ENCODE measurements around the gene SHLD1. TPM values are rescaled to one million over a fixed set of nuclear protein-coding genes. Genes with fewer than 3 reads are reported as not detected.

Gene SHLD1
- total RNA-seq, 2 donors from 2014 or later = 4.0 to 6.6 TPM

GRCh38 chr20:5835871-5836270 is 85.7 kb downstream of the SHLD1 start:
- WGBS, 2 experiments (ENCODE audit: insufficient coverage in 1 of 2, insufficient read length in 1 of 2) = 95 to 100% methylated on average over 2 to 4 of the region's 4 CpGs
- no peak overlapping the region for H3K4me3 Mint-ChIP-seq
- TF ChIP-seq, protein P1, sequence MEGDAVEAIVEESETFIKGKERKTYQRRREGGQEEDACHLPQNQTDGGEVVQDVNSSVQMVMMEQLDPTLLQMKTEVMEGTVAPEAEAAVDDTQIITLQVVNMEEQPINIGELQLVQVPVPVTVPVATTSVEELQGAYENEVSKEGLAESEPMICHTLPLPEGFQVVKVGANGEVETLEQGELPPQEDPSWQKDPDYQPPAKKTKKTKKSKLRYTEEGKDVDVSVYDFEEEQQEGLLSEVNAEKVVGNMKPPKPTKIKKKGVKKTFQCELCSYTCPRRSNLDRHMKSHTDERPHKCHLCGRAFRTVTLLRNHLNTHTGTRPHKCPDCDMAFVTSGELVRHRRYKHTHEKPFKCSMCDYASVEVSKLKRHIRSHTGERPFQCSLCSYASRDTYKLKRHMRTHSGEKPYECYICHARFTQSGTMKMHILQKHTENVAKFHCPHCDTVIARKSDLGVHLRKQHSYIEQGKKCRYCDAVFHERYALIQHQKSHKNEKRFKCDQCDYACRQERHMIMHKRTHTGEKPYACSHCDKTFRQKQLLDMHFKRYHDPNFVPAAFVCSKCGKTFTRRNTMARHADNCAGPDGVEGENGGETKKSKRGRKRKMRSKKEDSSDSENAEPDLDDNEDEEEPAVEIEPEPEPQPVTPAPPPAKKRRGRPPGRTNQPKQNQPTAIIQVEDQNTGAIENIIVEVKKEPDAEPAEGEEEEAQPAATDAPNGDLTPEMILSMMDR (conservative IDR thresholded peaks at IDR 0.05) = no peak

GRCh38 chr20:5836569-5836968 is 86.4 kb downstream of the SHLD1 start:
- no peak overlapping the region for H3K4me3 ChIP-seq (ENCODE audit: low read length)
- TF ChIP-seq, protein P1 (conservative IDR thresholded peaks at IDR 0.05) = no peak
- H3K36me3 Mint-ChIP-seq (ENCODE audit: low read depth) = no peaks in the 10 kb centered on the region
- no peak overlapping the region for H3K4me3 Mint-ChIP-seq
- H3K27me3 Mint-ChIP-seq (ENCODE audit: insufficient read depth) = no peaks in the 10 kb centered on the region
- no peaks in the 10 kb centered on the region for H3K9me3 Mint-ChIP-seq
- no peak overlapping the region for H3K27ac ChIP-seq (ENCODE audit: low read depth, low read length)
- no peak overlapping the region for H3K9ac ChIP-seq (ENCODE audit: extremely low read depth, low read length, poor library complexity, severe bottlenecking)
- DNase-seq = no peak
- no peaks in the 10 kb centered on the region for H3K9me3 ChIP-seq (ENCODE audit: control insufficient read depth, low read length)
- no peaks in the 10 kb centered on the region for H3K4me1 ChIP-seq (ENCODE audit: control insufficient read depth, insufficient read depth, low read length)
- no peak overlapping the region for H3K27ac Mint-ChIP-seq
- WGBS, 2 experiments (ENCODE audit: insufficient coverage in 1 of 2, insufficient read length in 1 of 2) = 90% methylated on average over 4 of the region's 4 CpGs; no CpG with 5 or more reads in 1 of the 2 experiments
- no peaks in the 10 kb centered on the region for H3K36me3 ChIP-seq (ENCODE audit: control insufficient read depth, insufficient read depth, low read length)
- H3K4me1 Mint-ChIP-seq = no peaks in the 10 kb centered on the region
- no peaks in the 10 kb centered on the region for H3K27me3 ChIP-seq (ENCODE audit: control insufficient read depth, insufficient read depth, low read length, poor library complexity, severe bottlenecking)

More at GRCh38 chr20:5835871-5836270, 85.7 kb downstream of the SHLD1 start:
- Mint-ChIP-seq H3K9me3 (no peaks in the 10 kb centered on the region), H3K4me1 (no peaks in the 10 kb centered on the region), H3K27me3 (ENCODE audit: insufficient read depth) (no peaks in the 10 kb centered on the region), H3K36me3 (ENCODE audit: low read depth) (no peaks in the 10 kb centered on the region), H3K27ac (no peak overlapping the region)
- Histone ChIP-seq H3K27ac (ENCODE audit: low read depth, low read length) (no peak overlapping the region), H3K9me3 (ENCODE audit: control insufficient read depth, low read length) (no peaks in the 10 kb centered on the region), H3K4me1 (ENCODE audit: control insufficient read depth, insufficient read depth, low read length) (no peaks in the 10 kb centered on the region), H3K4me3 (ENCODE audit: low read length) (no peak overlapping the region), H3K27me3 (ENCODE audit: control insufficient read depth, insufficient read depth, low read length, poor library complexity, severe bottlenecking) (no peaks in the 10 kb centered on the region), H3K9ac (ENCODE audit: extremely low read depth, low read length, poor library complexity, severe bottlenecking) (no peak overlapping the region), H3K36me3 (ENCODE audit: control insufficient read depth, insufficient read depth, low read length) (no peaks in the 10 kb centered on the region)
- DNase-seq = no peak

- no peak overlapping the region for H3K9ac ChIP-seq (ENCODE audit: extremely low read depth, low read length, poor library complexity, severe bottlenecking)
- no peaks in the 10 kb centered on the region for H3K9me3 Mint-ChIP-seq
- H3K27me3 Mint-ChIP-seq (ENCODE audit: insufficient read depth) = no peaks in the 10 kb centered on the region
- TF ChIP-seq, protein P1 (conservative IDR thresholded peaks at IDR 0.05) = no peak
- no peaks in the 10 kb centered on the region for H3K36me3 Mint-ChIP-seq (ENCODE audit: low read depth)
- H3K4me1 Mint-ChIP-seq = peaks cover 2% of the 10 kb centered on the region
- no peaks in the 10 kb centered on the region for H3K36me3 ChIP-seq (ENCODE audit: control insufficient read depth, insufficient read depth, low read length)
- 67 to 76% methylated on average over 4 to 5 of the region's 5 CpGs for WGBS, 2 experiments (ENCODE audit: insufficient coverage in 1 of 2, insufficient read length in 1 of 2)
- no peak overlapping the region for H3K27ac ChIP-seq (ENCODE audit: low read depth, low read length)
- no peaks in the 10 kb centered on the region for H3K27me3 ChIP-seq (ENCODE audit: control insufficient read depth, insufficient read depth, low read length, poor library complexity, severe bottlenecking)
- no peak overlapping the region for H3K4me3 ChIP-seq (ENCODE audit: low read length)
- no peaks in the 10 kb centered on the region for H3K9me3 ChIP-seq (ENCODE audit: control insufficient read depth, low read length)
- DNase-seq = no peak
- H3K27ac Mint-ChIP-seq = no peak overlapping the region
- no peaks in the 10 kb centered on the region for H3K4me1 ChIP-seq (ENCODE audit: control insufficient read depth, insufficient read depth, low read length)
- no peak overlapping the region for H3K4me3 Mint-ChIP-seq
These were observed 90.3 kb downstream of the SHLD1 start for GRCh38 chr20:5840411-5841002.

Data from endodermal cell (in vitro differentiated cells).